Panc1 (cell line): ENCODE results near the gene CDK14.

Source experiments
- CTCF ChIP-seq: fragments of 450-650 bp; IDR thresholded peaks from 2 replicates; pipeline ENCODE4 v1.5.1; 2017; ENCODE audit warnings: mild to moderate bottlenecking
- POLR2AphosphoS5 ChIP-seq: IDR thresholded peaks from 2 replicates; pipeline ENCODE4 v1.6.1; 2012; ENCODE audit warnings: mild to moderate bottlenecking, low read depth, low read length, moderate library complexity
- REST ChIP-seq, 2 experiments: IDR thresholded peaks; 2 replicates each; pipeline ENCODE4 v1.6.1; 2011 to 2012; ENCODE audit warnings: low read depth in 2 of 2, control low read depth in 1 of 2, low read length in 1 of 2, mild to moderate bottlenecking in 1 of 2, moderate library complexity in 1 of 2; ENCODE audit not compliant: insufficient read depth in 1 of 2

GRCh38 chr7:90693939-90694338 is 97.8 kb downstream of the CDK14 start:
- TF ChIP-seq CTCF (no peak), POLR2AphosphoS5 (no peak), REST (IDR thresholded peaks at IDR 0.05; ENCODE audit: insufficient read depth in 1 of 2, low read depth in 2 of 2, low read length in 1 of 2) (no peak)
